ENCODE results near the gene WNT1.

The WNT1 gene

DNA sequence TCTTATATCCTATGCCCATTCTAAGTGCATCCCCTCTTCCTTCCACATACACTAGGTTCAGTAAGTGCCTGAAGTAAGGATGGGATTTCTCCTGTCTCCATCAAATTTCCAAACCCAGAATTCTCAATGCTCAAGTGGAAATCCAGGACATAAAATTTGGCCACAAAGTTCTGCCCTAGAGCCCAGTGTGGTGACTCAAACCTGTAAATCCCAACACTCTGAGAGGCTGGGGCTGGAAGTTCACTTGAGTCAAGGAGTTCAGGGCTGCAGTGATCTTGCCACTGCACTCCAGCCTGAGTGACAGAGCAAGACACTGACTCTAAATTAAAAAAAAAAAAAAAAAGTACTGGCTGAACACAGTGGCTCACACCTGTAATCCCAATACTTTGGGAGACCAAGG, 16.3 kb upstream of the WNT1 start:
- DNase-seq: no peak

DNA sequence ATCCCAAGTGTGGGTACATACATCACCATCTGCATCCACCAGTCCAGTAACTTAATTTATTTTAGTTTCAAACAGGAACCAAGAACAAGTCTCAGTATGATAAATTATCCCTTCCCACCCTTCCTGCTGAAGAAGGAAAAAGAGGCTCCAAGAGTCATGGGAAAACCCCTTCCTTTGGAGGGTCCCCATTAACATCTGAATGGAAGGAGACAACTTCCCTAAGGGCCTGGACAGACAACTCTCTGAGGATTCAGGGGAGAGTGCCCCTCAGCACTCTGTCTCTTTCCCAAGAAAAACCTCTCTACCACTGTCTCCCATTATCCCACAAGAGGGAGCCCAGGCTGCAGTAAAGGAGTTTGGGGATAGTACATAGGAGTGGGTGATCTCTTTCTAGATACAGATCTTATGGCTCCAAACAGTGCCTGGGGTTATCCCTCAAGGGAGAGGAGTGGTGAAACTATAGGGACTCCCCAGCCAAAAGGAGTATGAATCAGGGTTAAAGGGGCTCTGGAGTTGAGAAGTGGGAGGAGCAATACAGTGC, 12.8 kb upstream of the WNT1 start:
- no peak for DNase-seq

DNA sequence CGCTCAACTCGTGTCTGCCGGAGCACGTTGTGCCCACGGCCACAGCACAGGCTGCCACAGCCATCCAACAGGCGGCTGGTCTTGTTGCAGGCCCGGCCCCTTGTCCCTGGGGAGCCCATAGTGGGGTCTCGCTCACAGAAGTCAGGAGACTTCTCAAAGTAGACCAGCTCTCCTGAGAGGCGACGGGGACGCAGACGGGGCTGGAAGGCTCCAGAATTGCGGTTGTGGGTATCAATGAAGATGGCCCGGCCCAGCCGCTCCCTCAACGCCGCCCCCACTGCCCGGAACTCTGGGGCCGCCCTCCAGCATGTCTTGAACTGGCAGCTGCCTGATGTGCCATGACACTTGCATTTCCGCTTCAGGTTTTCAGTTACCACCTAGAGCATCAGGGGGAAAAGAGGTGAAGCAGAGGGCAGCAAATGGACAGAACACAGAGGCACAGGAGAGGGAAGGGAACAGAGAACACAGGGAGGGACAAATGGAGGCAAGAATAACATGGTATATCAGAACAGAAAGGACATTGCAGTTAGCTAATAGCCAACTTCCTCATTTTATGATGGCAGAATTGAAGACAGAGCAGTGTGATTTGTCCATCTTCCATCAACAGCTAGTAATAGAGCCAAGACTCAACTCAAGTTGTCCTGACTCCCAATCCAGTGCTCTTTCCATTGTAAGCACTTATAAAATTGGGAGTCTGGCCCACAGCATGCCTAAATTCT, 11.8 kb upstream of the WNT1 start:
- no peak for DNase-seq

DNA sequence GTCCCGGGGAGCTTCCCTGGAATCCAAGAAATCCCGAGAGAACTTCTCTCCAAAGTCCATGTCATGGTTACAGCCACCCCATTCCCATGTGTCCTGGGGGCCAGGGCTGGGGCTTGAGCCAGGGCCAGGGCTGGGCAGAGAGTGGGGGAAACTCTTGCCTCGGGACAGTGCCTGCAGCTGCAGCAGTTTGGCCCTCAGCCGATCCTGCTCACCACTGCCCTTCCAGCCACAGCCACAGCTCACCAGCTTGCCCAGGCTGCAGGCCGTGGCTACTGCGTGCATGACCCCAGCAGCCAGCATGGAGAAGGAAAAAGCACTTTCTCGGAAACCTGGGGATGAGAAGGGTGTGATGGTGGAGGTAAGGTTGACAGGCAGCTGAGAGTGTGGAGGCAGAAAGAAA, 10.1 kb upstream of the WNT1 start:
- DNase-seq: no peak

DNA sequence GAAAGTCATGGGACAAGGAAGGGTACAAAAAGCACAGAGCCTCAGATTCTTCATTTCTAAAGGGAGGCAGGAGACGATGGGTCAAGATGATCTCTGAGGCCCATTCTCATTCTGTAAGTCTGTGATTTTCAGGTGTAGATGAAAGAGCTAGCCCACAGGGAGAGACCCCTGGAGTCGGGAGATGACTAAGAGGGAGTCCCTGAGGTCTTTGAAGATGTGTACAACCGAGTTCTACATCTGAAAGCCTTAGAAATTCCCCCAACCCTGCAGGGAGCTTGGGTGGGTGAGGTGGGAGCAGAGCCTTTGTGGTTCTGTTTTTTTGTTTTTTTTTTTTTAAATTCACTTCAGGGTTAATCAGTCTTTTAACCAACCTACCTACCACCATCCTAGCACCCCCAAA, 9.7 kb upstream of the WNT1 start:
- DNase-seq: no peak

DNA sequence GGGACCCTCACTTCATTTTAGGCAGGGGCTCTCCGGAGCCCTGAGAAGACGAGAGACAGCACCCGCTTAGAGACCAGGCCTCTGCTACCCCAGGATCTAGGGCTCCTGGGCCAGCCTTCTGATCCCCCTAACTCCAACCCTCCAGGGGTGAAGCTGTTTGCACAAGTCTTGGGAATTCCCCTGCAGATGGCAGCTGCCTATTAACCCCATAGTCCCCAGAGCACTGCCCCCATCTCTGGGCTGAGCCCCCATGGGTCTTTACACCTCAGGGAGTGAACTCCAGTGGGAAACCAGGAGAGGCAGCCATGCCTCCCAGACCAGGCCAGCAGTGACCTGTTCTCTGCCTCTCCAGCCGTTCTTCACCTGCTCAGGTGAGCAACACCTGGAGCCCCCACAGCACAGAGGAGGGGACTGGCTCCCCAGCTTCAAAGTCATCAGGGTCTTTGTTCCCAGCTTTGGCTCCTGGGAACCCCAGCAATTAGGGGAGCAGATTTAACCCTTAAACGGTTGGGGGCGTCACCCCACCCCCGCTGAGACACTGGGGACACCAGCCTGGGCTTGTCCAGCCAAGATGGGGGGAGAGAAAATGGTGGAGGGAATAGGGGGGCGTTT, 8.9 kb upstream of the WNT1 start:
- no peak for DNase-seq

DNA sequence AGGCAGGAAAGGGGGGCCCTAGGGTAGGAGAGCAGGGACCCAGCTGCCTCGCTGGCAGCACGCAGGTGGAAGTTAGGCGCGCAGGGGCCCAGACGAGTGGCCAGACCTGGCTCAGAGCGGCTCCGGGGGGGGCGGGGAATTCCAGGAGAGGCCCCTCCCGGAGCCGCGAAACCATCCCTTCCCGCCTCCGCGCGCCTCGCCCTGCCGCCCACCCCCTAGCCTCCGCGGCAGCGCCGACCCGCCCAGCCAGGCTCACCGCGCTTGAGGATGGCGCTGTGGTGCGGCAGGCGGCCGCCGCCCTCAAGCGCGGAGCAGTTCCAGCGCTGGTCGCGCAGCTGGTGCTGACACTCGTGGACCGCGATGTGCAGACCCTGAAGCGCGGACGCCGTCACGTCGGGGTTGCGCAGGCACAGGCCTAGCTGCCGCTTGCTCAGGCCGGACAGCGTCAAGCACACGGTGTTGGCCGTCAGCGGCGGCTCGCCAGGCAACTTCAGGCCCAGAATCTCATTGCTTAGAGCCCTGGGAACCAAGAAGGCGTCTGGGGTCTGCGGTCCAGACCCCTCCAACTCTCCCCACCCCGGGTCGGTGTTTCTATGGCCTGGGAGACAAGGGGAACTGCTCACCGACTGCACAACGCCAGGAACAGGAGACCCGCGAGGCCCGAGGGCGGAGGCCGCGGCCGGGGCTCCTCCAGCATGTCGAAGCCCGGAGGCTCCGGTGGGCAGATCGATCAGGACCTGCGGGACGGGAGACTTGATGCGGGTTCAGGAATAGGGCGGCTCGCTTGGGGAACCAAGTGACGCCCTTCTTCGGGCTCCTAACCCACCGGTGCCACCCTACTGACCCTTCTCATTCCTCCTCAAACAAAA, 8.1 kb upstream of the WNT1 start:
- DNase-seq: no peak

DNA sequence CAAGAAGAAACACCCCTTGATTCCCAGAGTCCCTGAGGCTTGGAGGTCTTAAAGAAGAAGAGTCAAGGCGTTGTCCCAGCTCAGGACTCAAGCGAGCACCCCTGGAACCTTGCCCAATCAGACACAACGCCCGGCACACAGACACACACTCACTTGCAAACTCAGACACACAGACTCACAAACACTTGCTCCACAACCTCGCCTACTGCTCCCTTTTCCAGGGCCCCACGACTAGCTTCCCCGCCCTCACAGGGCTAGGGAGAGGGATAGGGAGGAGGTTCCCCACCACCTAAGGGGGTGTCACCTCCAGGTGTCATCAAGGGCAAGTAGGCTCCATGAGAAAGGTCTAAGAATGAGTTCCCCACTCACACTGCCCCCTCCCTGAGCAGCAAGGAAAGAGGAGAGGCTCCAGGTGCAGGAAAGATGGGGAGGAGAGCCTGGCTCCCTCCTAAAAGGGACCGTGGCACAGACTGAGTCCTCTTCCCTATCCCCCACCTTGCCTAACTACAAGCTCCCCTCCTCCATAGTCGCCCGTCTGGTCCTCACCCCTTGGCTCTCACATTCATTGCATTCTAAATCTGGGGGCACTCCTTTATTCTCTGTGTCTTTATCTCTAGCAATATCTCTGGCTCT, 7.3 kb upstream of the WNT1 start:
- no peak for DNase-seq

DNA sequence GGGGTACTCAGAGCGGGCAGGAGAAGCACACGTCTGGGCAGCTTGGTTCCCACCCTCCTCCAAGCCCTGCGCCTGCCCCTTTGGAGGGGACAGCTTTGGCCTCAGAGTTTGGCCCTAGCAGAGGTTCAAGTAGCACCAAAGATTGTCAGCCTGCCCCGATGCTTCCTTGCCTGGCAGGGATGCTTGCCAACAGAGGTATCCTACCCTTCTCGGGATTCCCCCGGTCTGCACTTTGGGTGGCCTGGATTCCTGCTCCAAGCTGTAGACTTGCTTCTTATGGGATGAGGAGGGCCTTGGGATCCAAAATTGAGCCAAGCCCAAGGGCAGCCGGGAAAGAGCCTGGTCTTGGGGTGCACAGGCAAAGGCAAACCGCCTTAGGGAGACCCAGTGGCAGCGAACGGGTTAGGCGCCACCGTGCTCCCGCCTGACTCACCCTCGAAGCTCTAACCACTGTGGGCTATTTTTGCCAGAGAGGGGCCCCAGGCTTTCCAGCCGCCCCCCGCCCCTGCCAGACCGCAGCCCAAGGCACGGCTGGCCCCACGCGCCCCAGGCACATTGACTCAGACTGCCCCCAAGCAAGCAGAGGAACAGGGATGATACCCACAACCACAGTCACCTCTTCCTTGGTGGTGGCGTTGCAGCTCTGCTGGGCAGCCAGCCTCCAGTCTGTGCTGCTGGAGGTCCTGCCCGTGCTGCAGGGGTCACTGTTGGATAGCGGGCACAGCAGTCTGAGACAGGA, 5.7 kb upstream of the WNT1 start:
- no peak for DNase-seq

DNA sequence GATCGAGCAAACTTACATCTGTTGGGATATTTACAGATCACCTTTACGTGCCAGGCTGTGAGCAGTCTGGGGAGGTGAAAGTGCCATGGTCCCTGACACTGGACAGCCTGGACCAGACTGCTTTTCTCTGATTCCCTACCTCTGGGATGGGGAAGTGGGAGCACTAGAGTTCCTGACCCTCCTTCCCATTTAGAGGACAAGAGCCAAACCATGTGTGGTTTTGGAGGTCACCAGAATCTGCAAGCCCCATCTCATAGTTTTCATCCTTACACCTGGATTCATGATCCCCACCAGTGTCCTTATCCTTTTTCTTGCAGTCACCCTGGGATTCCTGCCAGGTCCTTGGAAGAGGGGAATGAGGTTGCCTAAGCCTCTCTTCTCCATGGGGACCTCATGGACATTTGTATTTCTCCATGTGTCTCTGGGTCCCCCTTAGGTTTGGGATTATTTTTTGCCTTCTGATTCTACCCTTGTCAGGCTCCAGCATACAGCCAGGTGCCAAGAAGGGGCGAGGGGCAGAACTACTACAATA, 5.1 kb upstream of the WNT1 start:
- DNase-seq: no peak

DNA sequence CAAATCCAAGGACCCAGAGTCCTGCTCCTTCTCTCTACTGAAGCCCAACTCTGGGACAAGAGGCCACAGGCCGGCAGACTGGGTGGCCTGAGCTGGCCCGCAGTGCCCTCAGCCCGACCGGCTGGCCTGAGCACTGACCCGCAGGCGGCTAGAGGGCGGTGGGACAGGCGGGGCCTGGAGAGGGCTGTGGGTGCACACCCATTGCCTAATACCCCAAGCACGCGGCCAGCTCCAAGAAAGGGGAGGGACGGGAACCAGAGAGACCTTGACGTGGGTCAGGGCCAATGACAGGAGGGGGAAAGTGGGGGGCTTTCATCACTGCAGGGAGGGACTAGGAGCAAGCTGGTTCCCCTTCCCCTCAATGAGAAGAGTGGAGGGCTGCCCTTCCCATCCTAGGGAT, 4.6 kb upstream of the WNT1 start:
- no peak for DNase-seq

DNA sequence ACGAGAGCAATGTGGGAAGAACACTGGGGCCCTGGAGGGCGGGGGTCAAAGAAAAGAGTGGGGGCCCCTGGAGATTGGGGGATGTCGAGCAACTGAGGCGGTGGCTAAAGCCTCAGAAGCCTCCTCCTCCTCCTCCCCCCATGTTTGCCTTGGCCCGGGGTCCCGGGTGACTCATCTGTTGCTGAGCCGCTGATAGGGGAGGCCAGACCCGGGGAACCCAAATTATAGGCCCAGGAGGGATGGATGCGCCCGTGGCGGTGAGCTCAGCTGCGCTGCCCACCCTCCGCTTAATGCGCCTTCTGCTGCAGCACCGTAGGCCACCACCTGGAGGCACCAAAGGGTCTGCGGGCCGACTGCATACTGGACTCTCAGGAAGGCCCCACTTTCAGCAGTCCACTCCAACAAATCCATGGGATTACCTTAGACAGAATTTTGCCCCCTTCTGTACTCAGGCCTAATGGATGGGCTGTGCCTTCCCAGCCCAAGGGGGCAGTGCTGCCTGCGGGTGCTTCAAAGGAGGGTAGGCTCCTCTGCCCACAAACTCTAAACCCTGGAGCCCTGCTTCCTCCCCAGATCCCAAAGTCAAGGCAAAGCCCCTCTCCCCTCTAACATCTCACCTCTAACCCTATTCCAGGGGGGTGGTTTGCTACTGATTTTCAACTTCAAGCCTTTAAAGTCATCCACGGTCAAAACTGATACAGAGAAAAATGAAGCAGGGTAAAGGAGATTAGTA, 4.0 kb upstream of the WNT1 start:
- no peak for DNase-seq

DNA sequence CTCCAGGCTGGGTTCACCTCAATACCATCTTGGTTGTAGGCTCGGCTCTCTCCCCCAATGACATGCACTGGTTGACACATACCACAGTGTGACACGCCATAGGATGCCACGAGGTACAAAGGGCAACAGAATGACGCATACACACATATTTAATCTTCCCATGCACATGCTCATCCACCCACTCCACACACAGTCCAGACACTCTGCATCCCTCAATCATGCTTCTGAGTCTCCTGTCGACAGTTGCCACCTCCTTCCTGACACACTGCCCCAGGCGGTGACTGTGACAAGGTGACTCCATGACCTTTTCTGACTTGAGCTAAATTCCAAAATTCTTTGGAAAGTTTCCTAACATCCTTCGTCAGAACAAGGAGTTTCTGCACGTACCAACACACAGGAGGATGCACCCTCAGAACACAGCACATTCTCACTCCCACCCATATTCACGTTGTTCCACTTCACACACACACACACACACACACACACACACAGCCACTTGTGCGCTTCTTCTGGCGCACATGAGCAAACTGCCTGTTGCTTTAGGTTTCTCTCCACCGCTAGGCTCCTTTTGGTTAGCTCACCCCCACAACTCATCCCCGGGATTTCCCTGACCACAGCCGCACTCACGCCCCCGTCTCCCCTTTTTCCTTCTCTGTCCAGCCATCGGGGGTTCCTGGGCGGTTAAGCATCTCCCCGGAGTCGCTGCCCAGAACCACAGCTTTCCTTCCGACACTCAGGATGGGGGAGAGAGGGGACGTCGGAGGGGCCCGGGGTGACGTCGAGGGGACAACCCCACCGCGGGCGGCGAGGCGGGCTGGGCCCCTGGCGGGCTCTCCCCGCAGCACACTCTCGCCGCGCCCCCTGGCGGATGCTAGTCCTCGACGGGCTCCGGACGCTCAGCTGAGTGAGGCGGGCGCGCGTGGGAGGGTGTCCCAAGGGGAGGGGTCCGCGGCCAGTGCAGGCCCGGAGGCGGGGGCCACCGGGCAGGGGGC, 536 bp upstream of the WNT1 start:
- no peak for DNase-seq

DNA sequence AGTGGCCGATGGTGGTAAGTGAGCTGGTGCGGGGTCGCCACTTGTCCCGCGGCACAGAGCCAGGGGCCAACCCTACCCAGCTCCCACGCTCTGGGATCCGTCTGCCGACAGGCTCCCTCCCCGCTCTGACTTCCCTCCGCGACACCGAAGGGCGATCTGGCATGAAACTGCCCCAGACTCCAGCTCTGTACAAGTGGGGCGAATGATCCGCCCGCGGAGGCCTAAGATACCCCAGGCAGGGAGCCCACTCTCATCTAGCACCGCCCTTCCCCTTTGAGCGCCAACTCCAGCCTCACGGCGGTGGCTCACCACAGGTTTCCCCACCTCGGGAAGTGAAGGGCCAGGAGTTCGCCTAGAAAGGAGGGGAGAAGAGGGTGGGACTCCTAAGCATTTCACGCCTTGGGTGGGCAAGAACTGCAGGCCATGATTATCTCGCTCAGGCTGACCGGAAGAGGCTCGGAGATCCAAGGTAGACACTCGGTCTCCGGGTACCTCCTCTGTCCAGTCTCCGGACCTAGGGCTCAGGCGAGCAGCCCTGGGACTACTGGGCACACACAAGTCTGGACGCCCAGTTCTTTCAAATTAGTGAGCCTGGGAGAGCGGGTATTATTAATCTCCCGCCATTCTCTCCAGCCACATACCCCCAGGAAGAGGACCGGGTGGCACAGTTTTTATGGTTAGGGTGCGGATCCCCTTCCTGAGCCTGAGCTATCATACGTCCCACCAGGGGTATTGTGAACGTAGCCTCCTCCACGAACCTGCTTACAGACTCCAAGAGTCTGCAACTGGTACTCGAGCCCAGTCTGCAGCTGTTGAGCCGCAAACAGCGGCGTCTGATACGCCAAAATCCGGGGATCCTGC, 849 bp downstream of the WNT1 start:
- DNase-seq: no peak

DNA sequence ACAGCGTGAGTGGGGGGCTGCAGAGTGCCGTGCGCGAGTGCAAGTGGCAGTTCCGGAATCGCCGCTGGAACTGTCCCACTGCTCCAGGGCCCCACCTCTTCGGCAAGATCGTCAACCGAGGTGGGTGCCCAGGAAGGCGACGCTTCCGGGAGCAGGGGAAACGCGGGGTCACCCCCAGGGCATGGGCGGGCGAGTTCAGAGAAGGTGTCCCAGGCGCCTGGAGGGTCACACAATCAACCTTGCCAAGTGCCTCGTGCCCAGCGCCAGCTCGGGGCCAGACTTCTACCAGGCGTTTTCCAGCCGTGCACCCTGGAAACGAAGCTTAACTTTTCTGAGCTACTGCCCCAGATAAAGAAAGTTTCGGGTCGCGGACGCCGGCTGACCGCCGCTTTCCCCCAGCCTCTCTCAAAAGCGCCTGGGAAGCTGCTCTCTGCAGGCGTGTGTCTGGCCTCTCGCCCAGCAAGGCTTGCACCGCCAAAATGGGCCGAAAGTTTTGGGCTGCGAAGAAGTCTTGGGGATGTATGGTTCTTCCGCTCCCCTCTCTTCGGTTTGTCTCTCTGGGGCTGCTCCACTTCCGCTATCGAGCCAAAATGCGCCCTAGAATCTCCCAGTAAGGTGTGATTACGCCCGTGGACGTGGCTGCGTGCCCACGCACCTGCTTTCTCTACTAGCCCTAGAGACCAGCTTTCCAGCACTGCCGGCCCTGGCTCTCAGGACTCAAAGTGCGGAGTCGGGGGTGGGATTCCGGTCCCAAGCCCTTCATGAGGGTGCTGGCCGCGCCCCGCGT, 1.7 kb downstream of the WNT1 start:
- DNase-seq: no peak

DNA sequence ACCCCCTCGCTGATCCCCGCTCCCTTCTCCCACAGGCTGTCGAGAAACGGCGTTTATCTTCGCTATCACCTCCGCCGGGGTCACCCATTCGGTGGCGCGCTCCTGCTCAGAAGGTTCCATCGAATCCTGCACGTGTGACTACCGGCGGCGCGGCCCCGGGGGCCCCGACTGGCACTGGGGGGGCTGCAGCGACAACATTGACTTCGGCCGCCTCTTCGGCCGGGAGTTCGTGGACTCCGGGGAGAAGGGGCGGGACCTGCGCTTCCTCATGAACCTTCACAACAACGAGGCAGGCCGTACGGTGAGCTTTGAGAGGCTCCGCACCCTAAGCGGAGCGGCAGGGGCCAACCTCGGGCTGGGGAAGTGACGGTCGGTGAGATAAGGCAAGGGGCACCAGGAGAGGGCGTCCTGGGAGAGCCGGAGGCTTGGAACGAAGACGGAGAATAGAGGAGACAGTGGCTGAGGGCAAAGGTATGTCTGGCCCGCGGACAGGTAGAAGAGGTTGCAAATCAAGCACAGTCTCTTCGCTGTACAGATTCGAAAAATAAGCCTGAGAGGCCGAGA, 2.3 kb downstream of the WNT1 start:
- DNase-seq: no peak

DNA sequence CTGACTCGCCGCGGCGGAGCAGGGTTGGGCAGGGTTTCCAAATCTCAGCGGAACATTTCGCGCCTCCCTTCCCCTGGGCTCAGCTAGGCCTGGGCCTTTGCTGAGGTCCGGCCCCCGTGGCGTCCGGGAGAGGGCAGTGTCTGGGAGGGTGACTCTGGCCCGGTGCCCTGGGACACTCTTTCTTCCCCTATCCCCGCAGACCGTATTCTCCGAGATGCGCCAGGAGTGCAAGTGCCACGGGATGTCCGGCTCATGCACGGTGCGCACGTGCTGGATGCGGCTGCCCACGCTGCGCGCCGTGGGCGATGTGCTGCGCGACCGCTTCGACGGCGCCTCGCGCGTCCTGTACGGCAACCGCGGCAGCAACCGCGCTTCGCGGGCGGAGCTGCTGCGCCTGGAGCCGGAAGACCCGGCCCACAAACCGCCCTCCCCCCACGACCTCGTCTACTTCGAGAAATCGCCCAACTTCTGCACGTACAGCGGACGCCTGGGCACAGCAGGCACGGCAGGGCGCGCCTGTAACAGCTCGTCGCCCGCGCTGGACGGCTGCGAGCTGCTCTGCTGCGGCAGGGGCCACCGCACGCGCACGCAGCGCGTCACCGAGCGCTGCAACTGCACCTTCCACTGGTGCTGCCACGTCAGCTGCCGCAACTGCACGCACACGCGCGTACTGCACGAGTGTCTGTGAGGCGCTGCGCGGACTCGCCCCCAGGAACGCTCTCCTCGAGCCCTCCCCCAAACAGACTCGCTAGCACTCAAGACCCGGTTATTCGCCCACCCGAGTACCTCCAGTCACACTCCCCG, 3.0 kb downstream of the WNT1 start:
- no peak for DNase-seq
